ENCODE measurements around the gene MGAT5.

GRCh38 chr2:134347756-134348155 is 93.9 kb downstream of the MGAT5 start:
- TF ChIP-seq CTCF (IDR thresholded peaks at IDR 0.05) (no peak), EZH2phosphoT487 (IDR thresholded peaks at IDR 0.05) (no peak), EZH2 (IDR thresholded peaks at IDR 0.05) (no peak)
